ENCODE data around the gene DAZAP2. TPM values are rescaled to one million over a fixed set of nuclear protein-coding genes. Genes with fewer than 3 reads are reported as not detected.

Gene DAZAP2
- total and polyA plus RNA-seq, 9 of the 15 experiments (the other 6 are each of a cell fraction or from before 2014, with no cell fraction given), result 116 to 668 (median 227) TPM

GRCh38 chr12:51222461-51222860, 16.2 kb upstream of the DAZAP2 start:
- Histone ChIP-seq H3K79me2 (ENCODE audit: control insufficient read depth, insufficient read depth, low read length) (peaks cover 22% of the 10 kb centered on the region), H3K36me3 (ENCODE audit: control insufficient read depth, insufficient read depth, low read length) (no peaks in the 10 kb centered on the region), H3K27me3 (ENCODE audit: control insufficient read depth in 2 of 2, insufficient read depth in 2 of 2, low read length in 2 of 2) (no peaks in the 10 kb centered on the region), H3K4me3 (no peak overlapping the region), H3K4me2 (ENCODE audit: insufficient read depth, low read length) (peak overlapping the region; percentile 43; the same call in 1 of the 2 replicates), H3K4me1 (replicated peaks in 1 of 2; ENCODE audit: control insufficient read depth in 2 of 2, insufficient read depth in 2 of 2, low read length in 2 of 2) (peaks cover 15 to 16% of the 10 kb centered on the region in 2 experiments; a peak in 4 of 5 replicates), H2AFZ (ENCODE audit: low read depth, low read length) (peak overlapping the region; percentile 16), H3K27ac (ENCODE audit: extremely low read depth, low read depth, low read length) (peak overlapping the region; percentile 10; the same call in 1 of the 3 replicates), H4K20me1 (replicated peaks; ENCODE audit: control insufficient read depth, insufficient read depth, low read length) (no peaks in the 10 kb centered on the region), H3K9me3 (replicated peaks; ENCODE audit: control insufficient read depth, insufficient read depth, low read depth, low read length) (no peaks in the 10 kb centered on the region), H3K9me1 (ENCODE audit: control insufficient read depth, insufficient read depth, low read length) (no peaks in the 10 kb centered on the region), H3K9ac (ENCODE audit: insufficient read depth in 1 of 2, low read depth in 2 of 2, low read length in 2 of 2) (peak overlapping the region; percentile 37 to 83)
- ATAC-seq (no peak), FAIRE-seq (no peak), DNase-seq (ENCODE audit: extremely low read depth in 1 of 4, low spot score in 3 of 4) (peak in 1 of 4 experiments; percentile 32)
- WGBS (ENCODE audit: insufficient coverage, low coverage, missing lambda C conversion rate), result 27% methylated on average over 7 of the region's 7 CpGs
- no TSS peak for BruUV-seq (replicated peaks)
- TF ChIP-seq RBM34 (IDR thresholded peaks at IDR 0.05; ENCODE audit: borderline replicate concordance, insufficient read depth, low read length) (no peak), NFIC (IDR thresholded peaks at IDR 0.05) (peak; percentile 92), CSDE1 (IDR thresholded peaks at IDR 0.05) (no peak), MAX (CRISPR knock-in tag; IDR thresholded peaks at IDR 0.05) (no peak), IRF9 (tag; IDR thresholded peaks at IDR 0.05) (no peak), ADNP (tag; IDR thresholded peaks at IDR 0.05) (no peak), ARID1B (IDR thresholded peaks at IDR 0.05) (peak; percentile 22; the same call in 1 of the 2 replicates)
- intact Hi-C loops (cut with micrococcal nuclease) (no loop called here), in situ Hi-C loops (cut with MboI) (no loop called here)
- CTCF ChIA-PET (ENCODE audit: low intra/inter-chr PET ratio), result no interaction called here
- POLR2A ChIA-PET, result interaction anchor here (0.8 kb wide), 1 partner anchor 113 kb away, joined by 3 read pairs; no protein-coding TSS in a partner anchor

All from K562 (cell line).